ENCODE results near the gene CDH23. TPM values are rescaled to one million over a fixed set of nuclear protein-coding genes. Genes with fewer than 3 reads are reported as not detected.

Gene CDH23
- polyA plus RNA-seq, 1 donor: 4.2 TPM

DNA sequence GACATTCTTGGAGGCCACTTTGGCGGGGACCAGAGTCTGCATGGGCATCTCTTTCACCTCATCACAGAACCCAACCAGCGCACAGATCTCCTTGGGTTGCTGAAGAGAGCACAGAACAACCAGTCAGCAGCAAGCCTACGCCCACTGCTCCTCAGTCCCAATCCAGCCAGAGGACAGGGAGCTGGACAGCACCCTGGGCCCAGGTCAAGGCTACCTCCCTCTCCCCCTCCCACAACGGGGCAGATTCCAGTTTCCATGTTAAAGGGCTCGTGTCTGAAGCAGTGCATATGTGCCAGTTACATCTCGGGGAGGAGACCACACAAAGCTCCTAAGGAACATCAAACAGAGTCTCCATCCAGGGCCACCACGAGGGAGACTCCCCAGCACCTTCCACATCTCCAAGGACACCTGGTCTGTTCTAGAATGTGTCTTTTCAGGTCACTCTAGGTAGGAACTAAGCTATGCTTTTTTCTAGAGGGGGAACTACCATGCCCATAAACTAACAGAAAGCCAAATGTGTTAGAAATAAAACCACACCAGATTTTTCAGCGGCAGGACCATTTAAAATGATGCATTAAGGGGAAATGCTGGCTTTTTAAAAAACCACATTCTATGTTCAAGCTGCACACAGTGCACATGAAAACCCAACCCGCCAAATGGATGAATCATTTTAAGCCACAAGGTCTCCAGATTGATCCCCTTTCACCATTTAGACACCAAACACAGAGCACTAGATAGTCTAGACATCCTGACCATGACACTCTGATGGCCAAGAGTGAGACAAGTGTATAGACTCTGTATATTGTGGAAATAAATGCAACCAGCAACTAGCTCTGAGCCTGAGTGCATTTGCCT is 425.4 kb downstream of the CDH23 start:
- no peak for DNase-seq

DNA sequence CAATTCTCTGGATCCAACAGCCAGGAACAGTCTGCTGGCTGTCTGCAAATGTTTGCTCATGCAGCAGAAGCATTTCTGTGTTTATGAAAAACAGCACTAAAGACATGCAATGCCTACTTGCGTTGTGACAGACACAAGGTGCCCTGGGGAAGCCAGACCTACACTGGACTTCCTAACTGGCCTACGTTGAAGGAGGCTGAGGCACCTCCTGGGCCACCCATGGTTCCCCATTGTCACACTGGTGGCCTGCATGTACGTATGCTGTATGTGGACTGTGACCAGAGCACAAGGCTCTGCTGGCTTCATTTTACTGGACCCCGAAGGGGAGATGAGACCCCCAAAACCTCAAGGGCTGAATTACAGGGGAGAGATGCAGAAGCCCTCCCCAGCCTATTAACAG is 426.6 kb downstream of the CDH23 start:
- no peak for DNase-seq

DNA sequence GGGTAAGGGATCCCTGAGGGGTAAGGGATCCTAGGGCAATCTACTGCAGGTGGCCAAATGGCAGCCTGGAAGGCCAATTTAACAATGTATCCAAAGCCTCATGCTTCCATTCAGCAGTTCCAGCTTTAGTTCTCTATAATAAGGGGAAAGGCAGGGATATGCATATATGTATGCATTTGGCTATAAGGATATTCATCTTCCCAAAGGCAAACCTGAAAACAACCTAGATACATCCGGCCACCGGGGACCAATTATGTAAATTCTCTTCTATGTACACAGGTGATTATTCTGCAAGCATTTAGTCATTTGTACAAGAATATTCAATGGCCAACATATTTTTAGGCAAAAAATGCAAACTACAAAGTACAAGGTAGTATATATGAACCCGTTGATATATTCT is 427.6 kb downstream of the CDH23 start:
- no peak for DNase-seq

DNA sequence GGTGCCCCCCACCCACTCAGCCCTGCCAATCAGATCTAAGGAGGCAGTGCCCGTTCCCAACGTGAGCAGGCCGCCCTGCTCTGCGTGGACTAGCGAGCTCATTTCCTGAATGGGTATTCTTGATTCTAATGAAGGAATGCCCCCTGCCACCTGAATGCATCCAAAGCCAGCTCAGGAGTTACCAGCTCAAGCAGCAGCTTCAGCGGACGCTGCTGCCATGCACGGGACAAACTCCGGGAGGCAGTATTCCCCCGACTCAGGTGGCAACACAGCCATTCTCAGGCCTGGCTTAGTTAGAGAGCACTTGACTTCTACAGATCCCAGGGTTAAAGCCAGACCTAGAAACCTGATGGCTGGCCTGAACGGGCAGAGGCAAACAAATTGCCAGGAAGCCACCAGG is 428.5 kb downstream of the CDH23 start:
- no peak for DNase-seq

DNA sequence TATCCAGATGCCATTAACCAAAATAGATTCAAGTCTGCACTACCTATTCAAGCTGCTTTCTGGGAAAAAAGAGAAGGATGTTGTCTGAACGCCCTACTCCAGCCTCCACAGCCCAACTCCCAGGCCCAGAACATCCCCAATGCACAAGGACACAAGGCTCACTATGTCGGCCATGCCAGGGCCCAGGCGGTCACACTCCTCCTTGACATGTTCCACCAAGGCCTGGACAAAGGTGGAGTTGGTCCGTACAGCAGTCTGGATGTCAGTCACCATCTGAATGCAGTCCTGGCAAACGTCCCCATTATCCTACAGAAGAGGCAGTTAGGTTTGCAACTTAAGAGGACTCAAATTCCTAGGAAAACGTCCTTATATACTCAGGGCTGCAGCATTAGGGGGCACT is 431.1 kb downstream of the CDH23 start:
- no peak for DNase-seq

DNA sequence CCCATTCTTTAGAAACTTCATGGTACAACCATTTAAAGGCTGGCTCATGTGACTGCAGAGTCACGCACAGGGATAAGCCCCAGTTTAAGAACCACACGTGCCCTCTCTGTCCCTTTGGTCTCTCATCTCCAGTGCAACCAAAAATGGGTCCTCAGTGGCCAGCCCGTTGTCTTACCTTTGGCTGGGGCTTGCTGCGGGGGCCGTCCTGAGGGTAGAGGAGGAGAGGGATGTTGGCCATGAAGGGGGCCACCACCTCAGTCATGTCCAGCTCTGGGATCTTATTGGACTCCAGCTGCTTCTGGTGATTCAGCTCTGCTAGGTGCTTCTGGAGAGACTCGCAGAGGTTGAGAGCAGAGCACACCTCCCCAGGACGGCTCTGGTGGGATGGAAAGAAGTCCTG is 432.0 kb downstream of the CDH23 start:
- DNase-seq: no peak

DNA sequence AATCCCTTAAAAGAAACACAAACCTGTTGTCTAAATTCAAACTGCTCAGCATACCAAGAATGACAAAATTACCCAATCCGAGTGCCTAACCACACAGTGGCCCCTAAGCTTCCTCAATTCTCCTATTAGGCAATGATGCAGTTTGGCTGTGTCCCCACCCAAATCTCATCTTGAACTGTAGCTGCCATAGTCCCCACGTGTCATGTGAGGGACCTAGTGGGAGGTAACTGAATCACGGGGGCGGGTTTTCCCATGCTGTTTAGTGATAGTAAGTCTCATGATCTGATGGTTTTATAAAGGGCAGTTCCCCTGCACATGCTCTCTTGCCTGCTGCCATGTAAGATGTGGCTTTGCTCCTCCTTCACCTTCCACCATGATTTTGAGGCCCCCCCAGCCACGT is 432.5 kb downstream of the CDH23 start:
- DNase-seq: no peak

DNA sequence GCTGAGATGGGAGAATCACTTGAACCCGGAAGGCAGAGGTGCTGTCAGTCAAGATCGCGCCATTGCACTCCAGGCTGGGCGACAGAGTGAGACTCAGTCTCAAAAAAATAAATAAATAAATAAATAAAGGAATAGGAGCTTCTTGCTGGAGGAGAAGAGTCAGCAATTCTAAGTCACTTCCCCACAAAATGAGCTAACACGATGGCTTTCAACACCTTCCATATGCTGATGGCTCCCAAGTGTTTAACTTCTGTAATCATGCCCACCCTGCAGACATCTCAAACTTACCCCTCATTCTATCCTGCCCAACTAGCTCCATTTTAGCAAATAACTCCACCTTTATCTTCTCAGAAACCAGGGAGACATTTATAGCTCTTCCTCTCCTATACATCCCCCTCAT is 433.2 kb downstream of the CDH23 start:
- DNase-seq: no peak

DNA sequence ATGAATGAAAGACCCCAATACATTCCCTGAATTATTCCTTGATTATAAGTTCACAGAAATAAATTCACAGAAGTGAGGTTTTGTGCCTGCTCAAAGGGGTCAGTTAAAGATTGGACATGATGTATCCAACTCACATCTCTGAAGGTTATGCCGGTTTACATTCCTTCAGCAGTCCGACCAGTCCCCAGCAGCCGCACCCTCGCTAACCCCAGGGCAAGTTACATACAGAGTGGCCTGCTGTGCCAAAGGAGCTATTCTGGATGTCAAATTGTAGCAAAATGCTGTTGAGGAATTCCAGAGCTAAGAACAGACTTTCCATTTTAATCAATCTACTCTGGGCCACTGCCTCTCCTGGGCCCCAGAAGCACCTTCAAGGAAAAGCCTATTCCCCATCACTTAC is 434.0 kb downstream of the CDH23 start:
- DNase-seq: no peak

DNA sequence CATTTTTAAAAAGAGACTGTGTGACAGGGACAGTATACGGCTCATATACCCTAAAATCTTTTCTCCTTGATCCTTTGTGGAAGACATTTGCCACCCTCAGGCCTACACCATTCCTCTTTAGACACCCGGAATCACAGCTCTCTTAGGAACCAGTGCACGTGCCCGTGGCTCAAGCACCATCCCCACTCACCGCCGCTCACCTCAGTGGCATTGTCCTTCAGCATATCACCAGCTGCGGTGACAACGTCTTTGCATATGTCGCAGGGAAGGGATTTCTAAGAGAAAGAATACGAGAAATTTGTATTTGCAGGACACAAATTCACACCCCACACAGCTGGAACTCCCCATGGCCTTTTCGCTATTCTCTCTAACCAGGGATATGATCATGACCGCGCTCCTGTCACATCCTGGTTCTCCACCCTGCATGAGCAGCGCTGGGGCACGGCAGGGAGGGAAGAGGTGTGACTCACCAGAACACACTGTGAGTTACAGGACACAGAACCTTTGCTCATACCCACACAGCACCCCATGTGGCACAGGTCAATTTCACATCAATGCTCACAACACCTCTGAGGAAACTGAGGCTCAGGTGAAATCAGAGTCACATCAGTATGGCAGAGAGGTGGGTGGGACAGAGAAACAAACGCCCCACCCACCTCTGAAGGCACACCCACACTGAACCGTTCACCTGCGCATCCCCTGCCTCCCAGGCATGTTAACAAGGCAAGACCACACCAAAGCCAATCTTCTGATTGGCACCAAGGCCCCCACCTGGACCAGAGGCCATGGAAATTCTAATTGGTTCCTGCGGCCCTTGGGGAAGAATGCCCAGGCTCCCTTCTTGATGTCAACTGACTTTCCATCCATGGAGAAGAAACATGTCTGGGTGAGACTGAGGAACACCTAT is 435.2 kb downstream of the CDH23 start:
- no peak for DNase-seq

DNA sequence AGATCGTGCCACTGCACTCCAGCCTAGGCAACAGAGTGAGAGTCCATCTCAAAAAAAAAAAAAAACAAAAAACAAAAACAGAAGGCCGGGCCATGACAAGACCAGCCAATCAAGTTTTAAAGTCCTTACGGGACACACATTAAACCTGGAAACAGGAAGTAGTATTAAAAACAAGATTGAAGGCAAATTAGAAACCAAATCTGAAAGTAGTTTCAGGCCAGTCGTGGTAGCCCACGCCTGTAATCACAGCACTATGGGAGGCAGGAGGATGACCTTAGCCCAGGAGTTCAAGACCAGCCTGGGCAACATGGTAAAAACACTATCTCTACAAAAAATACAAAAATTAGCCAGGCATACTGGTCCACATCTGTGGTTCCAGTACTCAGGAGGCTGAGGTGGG is 436.2 kb downstream of the CDH23 start:
- DNase-seq: no peak

DNA sequence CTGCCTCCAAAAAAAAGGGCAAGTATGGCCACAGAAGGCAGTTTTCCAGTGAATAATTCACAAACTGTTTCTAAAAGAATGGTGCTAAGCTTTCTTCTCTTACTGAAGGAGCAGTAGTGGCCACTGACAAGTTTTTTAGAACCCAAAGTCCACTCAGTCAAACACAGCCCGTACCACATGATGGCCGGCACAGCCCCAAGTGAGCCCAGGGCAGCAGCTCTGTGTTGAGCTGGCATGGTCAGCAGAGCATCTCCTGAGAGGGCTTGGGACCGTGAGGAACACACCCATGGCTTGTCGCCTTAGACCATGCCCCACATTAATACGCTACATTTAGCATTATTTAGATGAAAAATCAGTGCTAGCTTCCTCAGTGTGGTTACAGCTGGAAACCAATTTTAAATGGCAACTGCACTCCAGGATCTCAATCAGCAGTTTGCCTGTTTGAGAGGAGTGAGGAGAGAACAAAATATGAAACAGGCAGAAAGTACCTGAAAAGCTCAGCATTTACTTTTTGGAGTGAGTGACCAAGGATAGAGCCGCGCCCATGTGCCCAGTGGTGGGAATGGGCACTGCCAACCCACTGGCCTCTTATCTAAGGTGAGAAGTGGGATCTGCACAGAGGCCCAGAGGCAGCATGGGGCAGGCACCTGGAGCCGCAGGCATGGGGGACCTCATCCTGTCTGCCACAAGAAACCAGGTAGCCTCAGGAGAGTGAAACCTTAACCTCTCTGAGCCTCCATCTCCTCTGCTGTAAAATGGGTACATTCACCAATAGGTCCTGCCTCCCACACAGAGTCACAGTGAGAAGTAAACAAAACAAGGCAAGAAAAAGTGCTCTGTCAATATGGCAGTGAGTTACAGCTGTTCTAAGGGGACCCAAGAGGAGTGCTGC is 437.0 kb downstream of the CDH23 start:
- DNase-seq: no peak

DNA sequence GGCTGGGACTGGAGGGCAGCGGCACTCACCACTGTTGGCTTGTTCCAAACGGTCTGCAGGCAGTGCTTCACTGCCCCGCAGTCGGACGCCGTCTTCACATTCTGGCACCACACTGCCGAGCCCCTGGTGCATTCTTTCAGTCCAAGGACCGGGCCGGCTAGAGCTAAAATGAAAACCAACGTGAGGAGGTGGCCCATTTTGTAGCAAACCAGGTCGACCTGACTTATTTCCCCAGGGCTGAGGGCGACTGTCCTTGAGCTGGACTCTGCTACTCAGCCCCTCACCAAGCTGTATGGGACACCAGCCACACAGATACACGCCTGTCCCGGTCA is 437.6 kb downstream of the CDH23 start:
- no peak for DNase-seq

DNA sequence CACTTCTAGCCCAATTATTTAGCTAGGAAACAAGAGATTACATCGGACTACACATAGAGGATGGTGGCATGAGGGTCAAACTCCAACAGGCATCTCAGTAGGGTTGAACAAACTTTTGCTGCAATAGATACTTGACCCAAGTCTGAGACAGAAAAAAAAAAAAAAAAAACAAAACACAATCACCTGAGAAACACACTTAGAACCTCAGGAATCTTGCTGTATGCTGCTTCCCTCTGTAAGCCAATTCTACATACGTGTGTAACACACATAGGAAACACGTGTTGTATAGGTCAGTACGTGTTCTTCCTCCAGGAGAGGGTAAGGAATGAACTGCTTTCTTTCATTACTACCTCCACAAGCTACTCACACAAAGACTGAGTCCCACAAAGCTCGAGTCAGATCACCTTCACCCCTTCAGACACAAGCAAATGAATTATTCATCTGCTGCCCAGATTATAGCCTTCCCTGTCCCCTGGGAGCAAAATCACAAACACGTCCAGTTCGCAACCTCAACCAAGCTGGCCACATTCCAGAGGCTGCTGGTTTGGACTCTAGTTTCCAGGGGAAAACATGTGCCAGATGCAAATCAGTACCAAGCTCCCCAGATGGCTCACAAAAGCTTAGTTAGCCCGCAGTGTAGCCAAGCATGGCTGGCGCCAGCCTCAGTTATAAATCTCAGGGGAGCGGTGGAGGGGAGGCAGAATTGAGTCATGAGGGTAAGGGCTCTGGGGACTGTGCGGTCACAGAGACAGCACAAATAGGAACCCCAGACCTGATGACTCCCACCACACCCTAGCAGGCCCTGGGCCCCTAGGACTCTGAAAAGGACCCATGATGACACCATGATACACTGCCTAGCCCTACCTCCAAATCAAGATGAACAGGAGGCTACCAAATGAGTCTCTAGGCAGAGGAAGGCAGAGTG is 439.2 kb downstream of the CDH23 start:
- no peak for DNase-seq

DNA sequence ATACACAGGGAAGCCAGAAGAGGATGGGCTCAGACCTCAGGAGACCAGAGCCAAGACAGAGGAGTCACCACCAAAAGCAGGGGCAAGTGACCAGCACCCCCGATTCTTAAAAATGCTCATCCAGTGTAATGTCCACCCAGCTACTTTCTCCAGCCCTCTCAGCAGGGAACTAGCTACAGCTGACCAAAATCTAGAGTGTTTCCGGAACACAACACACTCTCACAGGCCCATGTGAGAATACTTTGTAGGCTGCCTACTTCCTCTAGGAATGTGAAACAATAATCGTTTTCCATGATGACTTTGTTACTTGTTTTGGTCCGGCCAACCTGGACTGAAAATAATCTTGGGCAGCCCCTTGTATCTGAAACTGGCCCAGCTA is 439.9 kb downstream of the CDH23 start:
- DNase-seq: no peak

DNA sequence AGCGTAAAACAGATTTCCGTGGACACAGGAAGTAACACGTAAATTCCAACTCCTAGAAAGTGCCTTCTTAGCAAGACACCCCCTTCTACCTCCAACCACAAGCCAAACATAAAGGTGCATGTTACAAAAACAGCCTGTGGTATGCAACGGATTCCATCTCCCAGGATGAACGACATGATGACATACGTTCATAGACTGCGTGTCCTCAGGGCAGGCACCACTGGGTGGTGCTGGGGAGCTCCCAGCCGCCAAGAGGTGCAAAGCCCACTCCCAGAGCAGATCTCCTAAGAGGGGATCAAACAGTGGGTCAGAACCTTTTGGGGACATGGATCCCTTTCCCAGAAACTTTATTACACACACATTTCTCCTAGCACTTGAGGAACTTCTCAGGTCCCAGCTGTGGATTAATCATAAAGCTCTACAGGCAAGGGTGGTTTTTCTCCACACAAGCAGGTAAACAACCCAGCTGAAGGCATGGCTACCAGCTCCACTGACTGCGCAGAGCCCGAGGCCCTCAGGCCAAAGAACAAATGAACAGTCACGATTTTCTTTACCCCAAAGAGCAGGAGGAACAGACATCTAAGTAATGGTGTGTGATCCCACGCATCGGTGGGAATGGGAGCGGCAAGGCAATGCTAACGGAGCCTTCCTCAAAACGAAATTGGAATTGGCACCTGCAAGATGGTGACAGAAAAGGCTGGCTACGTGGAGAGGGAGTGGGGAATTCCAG is 440.5 kb downstream of the CDH23 start:
- no peak for DNase-seq

DNA sequence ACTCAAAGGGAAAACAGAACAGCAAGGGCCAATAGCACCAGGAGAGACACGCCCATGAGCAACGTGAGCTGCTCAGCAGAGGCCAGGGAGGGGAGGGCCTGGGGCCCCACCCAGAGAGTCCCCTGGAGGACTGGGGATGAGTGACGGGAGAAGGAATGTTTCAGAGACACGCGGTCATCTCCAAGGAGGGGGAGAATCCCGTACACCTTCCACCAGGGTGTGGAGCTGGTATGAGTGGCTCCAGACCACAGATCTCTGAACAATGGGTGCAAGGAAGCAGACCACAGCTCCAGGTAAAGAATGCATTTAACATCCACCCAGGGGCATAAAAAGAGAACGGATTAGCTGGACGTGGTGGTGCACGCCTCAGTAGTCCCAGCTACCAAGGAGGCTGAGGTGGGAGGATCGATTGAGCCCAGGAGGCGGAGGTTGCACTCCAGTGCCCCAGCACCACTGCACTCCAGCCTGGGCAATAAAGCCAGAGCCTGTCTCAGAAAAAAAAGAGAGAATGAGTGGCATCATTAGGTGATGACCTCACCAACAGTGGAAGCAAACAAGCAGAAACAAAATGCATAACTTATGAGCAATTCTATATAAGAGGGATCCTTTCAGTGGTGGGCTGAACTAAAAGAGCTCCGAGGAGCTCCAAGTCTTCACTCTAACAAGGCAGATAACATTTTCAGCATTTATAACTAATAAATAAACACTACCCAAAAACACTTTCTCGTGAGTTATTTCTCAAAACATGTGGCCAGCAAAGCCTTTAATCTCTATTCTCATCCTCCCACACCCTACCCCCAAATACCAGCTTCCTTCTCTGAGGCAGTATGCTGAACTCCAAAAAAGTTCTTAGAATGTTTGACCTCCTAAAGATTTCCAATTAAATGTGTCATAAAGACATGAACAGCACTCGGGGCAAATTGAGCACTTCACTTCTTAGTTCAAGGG is 441.8 kb downstream of the CDH23 start:
- DNase-seq: no peak

DNA sequence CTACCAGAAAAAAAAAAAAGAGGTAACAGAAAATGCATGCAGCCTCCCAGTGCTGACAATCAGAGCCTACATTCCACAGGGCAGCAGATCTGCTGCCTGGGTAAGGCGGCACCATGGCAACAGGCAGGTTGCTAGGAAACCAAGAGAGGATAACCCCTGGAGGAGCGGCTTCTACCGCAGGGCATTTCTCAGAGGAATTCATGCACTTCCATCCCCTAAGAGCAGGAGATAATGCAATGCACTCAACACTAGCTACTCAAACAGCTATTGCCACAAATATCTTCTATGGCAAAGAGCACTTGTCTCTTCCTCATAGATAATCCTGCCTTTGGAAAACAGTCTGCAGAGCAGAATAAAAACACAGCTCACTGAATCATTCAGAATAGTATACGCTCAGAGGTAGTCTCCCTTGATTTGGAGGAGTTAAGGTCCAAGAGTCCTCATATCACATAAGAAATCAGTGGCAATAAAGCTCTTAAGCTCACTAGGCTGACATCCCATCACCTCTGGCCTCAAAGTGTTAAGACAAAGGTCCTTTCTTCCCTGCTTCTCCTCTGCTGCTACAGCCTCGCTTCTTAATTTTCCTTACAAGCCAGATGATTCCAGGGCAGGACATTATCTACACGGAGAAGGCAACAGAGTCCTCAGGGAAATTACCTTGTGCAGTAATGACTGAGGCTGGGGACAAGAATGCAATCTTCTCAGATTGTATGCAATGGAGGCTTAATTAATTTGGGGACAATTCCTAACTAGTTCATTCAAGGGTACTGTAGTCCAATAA is 443.6 kb downstream of the CDH23 start:
- no peak for DNase-seq

DNA sequence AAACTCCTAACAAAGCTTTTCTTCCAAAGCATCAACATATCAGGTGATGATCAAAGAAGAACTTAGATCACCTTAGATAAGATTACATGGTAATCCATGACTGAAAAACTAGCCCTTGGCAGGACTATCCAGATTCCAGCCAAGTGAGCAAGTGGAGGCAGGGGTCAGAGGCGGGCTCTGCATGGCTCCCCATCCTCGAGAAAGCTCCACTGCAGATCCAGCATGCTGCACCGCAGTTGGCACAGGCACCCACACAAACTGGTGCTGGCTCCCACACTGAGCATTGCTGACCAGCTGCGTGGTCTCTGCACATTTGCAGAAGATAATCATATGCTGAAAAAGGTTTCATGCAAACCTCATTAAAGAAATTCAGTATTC is 444.2 kb downstream of the CDH23 start:
- DNase-seq: no peak

Data from hindlimb muscle (tissue), 1 donor.